Measurements from ENCODE around the gene PACSIN3. TPM values are rescaled to one million over a fixed set of nuclear protein-coding genes. Genes with fewer than 3 reads are reported as not detected.

The PACSIN3 gene
- total RNA-seq, 1 experiment from 2014 or later: 113 TPM

GRCh38 chr11:47165253-47165840 is 20.9 kb downstream of the PACSIN3 start:
- Histone ChIP-seq H3K4me3 (no peak overlapping the region), H4K20me1 (ENCODE audit: insufficient read depth) (peaks cover 24% of the 10 kb centered on the region), H3K36me3 (ENCODE audit: low read depth) (peaks cover 24% of the 10 kb centered on the region), H3K79me2 (ENCODE audit: low read depth) (no peaks in the 10 kb centered on the region), H2AFZ (no peak overlapping the region), H3K9me3 (ENCODE audit: insufficient read depth, low read depth) (no peaks in the 10 kb centered on the region), H3F3A (ENCODE audit: insufficient read depth, low read depth) (peaks cover 32% of the 10 kb centered on the region; the same call in 1 of the 2 replicates), H3K4me2 (no peak overlapping the region), H3K4me1 (replicated peaks; ENCODE audit: insufficient read depth) (no peaks in the 10 kb centered on the region), H3K27me3 (ENCODE audit: insufficient read depth, low read depth) (no peaks in the 10 kb centered on the region), H3K27ac (no peak overlapping the region), H3K9me2 (ENCODE audit: insufficient read depth) (no peaks in the 10 kb centered on the region)
- no peak for TF ChIP-seq CTCF (conservative IDR thresholded peaks at IDR 0.05)
- TF ChIP-seq EZH2 (IDR thresholded peaks at IDR 0.05; ENCODE audit: low read depth): no peak
- POLR2A ChIA-PET (ENCODE audit: unreplicated experiment): no interaction called here
- no peak for DNase-seq
- intact Hi-C loops (cut with micrococcal nuclease; ENCODE audit: unreplicated experiment): no loop called here
- CTCF ChIA-PET: no interaction called here
- BruUV-seq (replicated peaks): no TSS peak

- no peak for DNase-seq
- BruUV-seq (replicated peaks): no TSS peak
- POLR2A ChIA-PET (ENCODE audit: unreplicated experiment): interaction anchor here (0.5 kb wide), 1 partner anchor 249 kb away, joined by 9 read pairs; no protein-coding TSS in a partner anchor
- no peaks in the 10 kb centered on the region for H3K9me2 ChIP-seq (ENCODE audit: insufficient read depth)
- H3K9me3 ChIP-seq (ENCODE audit: insufficient read depth, low read depth): no peaks in the 10 kb centered on the region
- H3K27me3 ChIP-seq (ENCODE audit: insufficient read depth, low read depth): no peaks in the 10 kb centered on the region
- H3K27ac ChIP-seq: no peak overlapping the region
- H3K36me3 ChIP-seq (ENCODE audit: low read depth): peaks cover 17% of the 10 kb centered on the region
- H3K4me2 ChIP-seq: no peak overlapping the region
- no peak overlapping the region for H2AFZ ChIP-seq
- TF ChIP-seq EZH2 (IDR thresholded peaks at IDR 0.05; ENCODE audit: low read depth): no peak
- CTCF ChIA-PET: no interaction called here
- H4K20me1 ChIP-seq (ENCODE audit: insufficient read depth): peaks cover 24% of the 10 kb centered on the region
- H3K4me1 ChIP-seq (replicated peaks; ENCODE audit: insufficient read depth): no peaks in the 10 kb centered on the region
- H3K4me3 ChIP-seq: no peak overlapping the region
- H3K79me2 ChIP-seq (ENCODE audit: low read depth): no peaks in the 10 kb centered on the region
- intact Hi-C loops (cut with micrococcal nuclease; ENCODE audit: unreplicated experiment): no loop called here
- H3F3A ChIP-seq (ENCODE audit: insufficient read depth, low read depth): peaks cover 29% of the 10 kb centered on the region; the same call in 1 of the 2 replicates
These were observed 21.9 kb downstream of the PACSIN3 start for GRCh38 chr11:47164321-47164720.

GRCh38 chr11:47163898-47164297 is 22.3 kb downstream of the PACSIN3 start:
- ChIA-PET CTCF (no interaction called here), POLR2A (ENCODE audit: unreplicated experiment) (no interaction called here)
- Histone ChIP-seq H3K36me3 (ENCODE audit: low read depth) (peaks cover 15% of the 10 kb centered on the region), H3K4me1 (replicated peaks; ENCODE audit: insufficient read depth) (no peaks in the 10 kb centered on the region), H3K9me2 (ENCODE audit: insufficient read depth) (no peaks in the 10 kb centered on the region), H2AFZ (no peak overlapping the region), H3K79me2 (ENCODE audit: low read depth) (no peaks in the 10 kb centered on the region), H3K27ac (no peak overlapping the region), H3K9me3 (ENCODE audit: insufficient read depth, low read depth) (no peaks in the 10 kb centered on the region), H3K4me2 (no peak overlapping the region), H3F3A (ENCODE audit: insufficient read depth, low read depth) (peaks cover 27% of the 10 kb centered on the region; the same call in 1 of the 2 replicates), H4K20me1 (ENCODE audit: insufficient read depth) (peaks cover 24% of the 10 kb centered on the region), H3K4me3 (no peak overlapping the region), H3K27me3 (ENCODE audit: insufficient read depth, low read depth) (no peaks in the 10 kb centered on the region)
- no peak for DNase-seq
- intact Hi-C loops (cut with micrococcal nuclease; ENCODE audit: unreplicated experiment): no loop called here
- no TSS peak for BruUV-seq (replicated peaks)
- no peak for TF ChIP-seq CTCF (conservative IDR thresholded peaks at IDR 0.05)
- no peak for TF ChIP-seq EZH2 (IDR thresholded peaks at IDR 0.05; ENCODE audit: low read depth)
